GM19438 (cell line): ENCODE data around the gene C3orf22.

Experiments used
- ATAC-seq: cut with Tn5 transposase; IDR thresholded peaks from one replicate; pipeline ENCODE4 v1.9.1; 2021; ENCODE audit warnings: low read depth; ENCODE audit not compliant: unreplicated experiment

Gene C3orf22

GRCh38 chr3:126557415-126557745 is 1.4 kb downstream of the C3orf22 start:
- ATAC-seq, result no peak

- ATAC-seq, result no peak
Measured at GRCh38 chr3:126556637-126557414, 1.9 kb downstream of the C3orf22 start.

GRCh38 chr3:126555795-126556636 is 2.7 kb downstream of the C3orf22 start:
- no peak for ATAC-seq

GRCh38 chr3:126554560-126555525 is 3.9 kb downstream of the C3orf22 start:
- no peak for ATAC-seq

GRCh38 chr3:126553284-126554084 is 5.2 kb downstream of the C3orf22 start:
- no peak for ATAC-seq

- ATAC-seq, result no peak
Measured at GRCh38 chr3:126552688-126553283, 5.9 kb downstream of the C3orf22 start.

- ATAC-seq, result no peak
Measured at GRCh38 chr3:126551839-126552687, 6.7 kb downstream of the C3orf22 start.

GRCh38 chr3:126551121-126551838 is 7.5 kb downstream of the C3orf22 start:
- ATAC-seq, result no peak

- no peak for ATAC-seq
Measured at GRCh38 chr3:126550488-126551051, 8.2 kb downstream of the C3orf22 start.

- no peak for ATAC-seq
Measured at GRCh38 chr3:126549861-126550487, 8.8 kb downstream of the C3orf22 start.

- ATAC-seq, result no peak
Measured at GRCh38 chr3:126548556-126549466, 9.9 kb downstream of the C3orf22 start.

GRCh38 chr3:126547721-126548120 is 11.0 kb downstream of the C3orf22 start:
- ATAC-seq, result no peak

GRCh38 chr3:126546549-126547239 is 12.0 kb downstream of the C3orf22 start:
- ATAC-seq, result no peak

- no peak for ATAC-seq
Measured at GRCh38 chr3:126546013-126546412, 12.7 kb downstream of the C3orf22 start.

- no peak for ATAC-seq
Measured at GRCh38 chr3:126545544-126545943, 13.2 kb downstream of the C3orf22 start.
